HG03135 (cell line): ENCODE measurements around the gene FOXD1.

Source experiments
- ATAC-seq: cut with Tn5 transposase; IDR thresholded peaks from one replicate; pipeline ENCODE4 v1.9.1; 2021; ENCODE audit warnings: mild to moderate bottlenecking, moderate library complexity; ENCODE audit not compliant: unreplicated experiment

The FOXD1 gene

GRCh38 chr5:73441378-73441777 lies 7.2 kb downstream of the FOXD1 start:
- ATAC-seq, result no peak

GRCh38 chr5:73440262-73440661 lies 8.3 kb downstream of the FOXD1 start:
- no peak for ATAC-seq

- no peak for ATAC-seq
Measured at GRCh38 chr5:73438645-73439470, 9.7 kb downstream of the FOXD1 start.

- ATAC-seq, result no peak
Measured at GRCh38 chr5:73437777-73438644, 10.6 kb downstream of the FOXD1 start.

- no peak for ATAC-seq
Measured at GRCh38 chr5:73437101-73437776, 11.3 kb downstream of the FOXD1 start.

- ATAC-seq, result no peak
Measured at GRCh38 chr5:73436535-73437100, 12.0 kb downstream of the FOXD1 start.

GRCh38 chr5:73435759-73436534 lies 12.6 kb downstream of the FOXD1 start:
- ATAC-seq, result no peak

GRCh38 chr5:73434907-73435306 lies 13.7 kb downstream of the FOXD1 start:
- no peak for ATAC-seq

- ATAC-seq, result no peak
Measured at GRCh38 chr5:73434461-73434860, 14.1 kb downstream of the FOXD1 start.

GRCh38 chr5:73433982-73434342 lies 14.6 kb downstream of the FOXD1 start:
- no peak for ATAC-seq

- no peak for ATAC-seq
Measured at GRCh38 chr5:73433272-73433981, 15.2 kb downstream of the FOXD1 start.

GRCh38 chr5:73431204-73431851 lies 17.2 kb downstream of the FOXD1 start:
- ATAC-seq, result no peak

- no peak for ATAC-seq
Measured at GRCh38 chr5:73426034-73426433, 22.5 kb downstream of the FOXD1 start.

- ATAC-seq, result no peak
Measured at GRCh38 chr5:73424556-73424977, 24.0 kb downstream of the FOXD1 start.

- no peak for ATAC-seq
Measured at GRCh38 chr5:73422164-73422563, 26.4 kb downstream of the FOXD1 start.

GRCh38 chr5:73420666-73421065 lies 27.9 kb downstream of the FOXD1 start:
- ATAC-seq, result no peak

GRCh38 chr5:73419465-73420390 lies 28.8 kb downstream of the FOXD1 start:
- ATAC-seq, result no peak

GRCh38 chr5:73419117-73419464 lies 29.5 kb downstream of the FOXD1 start:
- ATAC-seq, result no peak
